Naive thymus-derived CD8-positive, alpha-beta T cell (primary cell): ENCODE data around the gene TAP1. TPM values are rescaled to one million over a fixed set of nuclear protein-coding genes. Genes with fewer than 3 reads are reported as not detected.

Experiments used
- ATAC-seq, 2 donors: fragments of 150-1000 bp; cut with Tn5 transposase in 1 of 2; sonication (Bioruptor Pico), chemical (Tn5 transposase) in 1 of 2; 1 replicate in 1 of 2; 2 replicates in 1 of 2; pipeline ENCODE4 v1.10.0; 2021; ENCODE audit warnings: mild to moderate bottlenecking in 2 of 2, moderate library complexity in 2 of 2
- POLR2A ChIA-PET: fragments of 350-600 bp; sonication (Branson Sonifier 250); formaldehyde crosslinking; loops from one replicate; lab custom pipeline; 2021; ENCODE audit warnings: antibody characterized with exemption; lab: Charles Lee
- DNase-seq, 10 donors: peaks; one replicate each; pipeline versions ENCODE4 v3.0.0 to v3.0.0-alpha.2; 2020 to 2022
- H3K27ac Mint-ChIP-seq, 10 donors: one replicate each; pipeline ENCODE4 v1.8.0; 2020 to 2022; ENCODE audit warnings: mild to moderate bottlenecking in 10 of 10, mixed read lengths in 10 of 10, moderate library complexity in 4 of 10, inconsistent platforms in 1 of 10
- H3K27me3 Mint-ChIP-seq, 5 donors: one replicate each; pipeline ENCODE4 v1.8.0; 2021 to 2022; ENCODE audit warnings: mixed read lengths in 5 of 5
- H3K36me3 Mint-ChIP-seq, 3 donors: one replicate each; pipeline ENCODE4 v1.8.0; 2020 to 2022; ENCODE audit warnings: mixed read lengths in 3 of 3, mild to moderate bottlenecking in 2 of 3, inconsistent platforms in 1 of 3
- H3K4me1 Mint-ChIP-seq, 4 donors: one replicate each; pipeline ENCODE4 v1.8.0; 2021 to 2022; ENCODE audit warnings: mixed read lengths in 4 of 4
- H3K4me3 Mint-ChIP-seq, 10 donors: one replicate each; pipeline ENCODE4 v1.8.0; 2020 to 2022; ENCODE audit warnings: mild to moderate bottlenecking in 10 of 10, mixed read lengths in 10 of 10, moderate library complexity in 6 of 10, inconsistent platforms in 1 of 10
- H3K9me3 Mint-ChIP-seq, 9 donors: one replicate each; pipeline ENCODE4 v1.8.0; 2020 to 2022; ENCODE audit warnings: mixed read lengths in 9 of 9, mild to moderate bottlenecking in 3 of 9, inconsistent platforms in 1 of 9, moderate library complexity in 1 of 9
- polyA plus RNA-seq, 3 donors: library from polyadenylated mRNA; unstranded; fragments of 300-500 nt; fragmentation: Illumina TruSeq; gene quantifications; one replicate each; pipeline ENCODE4 v1.2.3, GENCODE V29; 2021
- total RNA-seq, 8 experiments: library from RNA in 2 of 8; stranded (reverse) in 2 of 8; gene quantifications; one replicate each; pipeline ENCODE4 v1.2.3 and lab custom pipeline; 2021 to 2026

The TAP1 gene
- total and polyA plus RNA-seq, 5 experiments from 2014 or later: 113 to 283 (median 197) TPM

DNA sequence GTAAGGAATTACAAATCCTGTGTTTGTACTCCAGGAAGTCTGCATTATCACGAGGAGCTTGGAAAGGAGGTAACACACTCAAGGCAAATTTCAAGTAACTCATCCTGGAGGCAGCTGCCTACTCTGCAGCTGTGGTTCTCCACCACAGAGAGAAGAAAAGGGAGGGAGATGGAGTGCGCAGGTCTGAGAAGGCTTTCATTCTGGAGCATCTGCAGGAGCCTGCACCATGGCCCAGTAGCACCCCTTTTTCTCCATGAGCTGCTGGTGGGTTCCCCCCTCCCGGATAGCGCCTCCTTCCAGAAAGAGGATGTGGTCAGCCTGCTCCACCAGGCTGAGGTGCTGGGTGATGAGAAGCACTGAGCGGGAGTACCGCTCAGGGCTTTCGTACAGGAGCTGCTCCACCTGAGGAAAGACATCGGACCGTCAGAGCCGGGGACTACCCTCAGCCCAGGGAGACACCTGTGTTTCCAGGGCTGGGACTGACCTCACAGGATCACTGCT is 8.1 kb downstream of the TAP1 start:
- Mint-ChIP-seq H3K9me3 (no peaks in the 10 kb centered on the region), H3K27ac (peak overlapping the region; percentile 98 to 100 (median 100))
- POLR2A ChIA-PET: interaction anchor here (0.6 to 10.6 kb wide), 28 partner anchors 7 to 1305 kb away, joined by 3 to 743 read pairs (median 5); partner anchors contain the start of genes ATF6B, B3GALT4, BRD2 and DXO

DNA sequence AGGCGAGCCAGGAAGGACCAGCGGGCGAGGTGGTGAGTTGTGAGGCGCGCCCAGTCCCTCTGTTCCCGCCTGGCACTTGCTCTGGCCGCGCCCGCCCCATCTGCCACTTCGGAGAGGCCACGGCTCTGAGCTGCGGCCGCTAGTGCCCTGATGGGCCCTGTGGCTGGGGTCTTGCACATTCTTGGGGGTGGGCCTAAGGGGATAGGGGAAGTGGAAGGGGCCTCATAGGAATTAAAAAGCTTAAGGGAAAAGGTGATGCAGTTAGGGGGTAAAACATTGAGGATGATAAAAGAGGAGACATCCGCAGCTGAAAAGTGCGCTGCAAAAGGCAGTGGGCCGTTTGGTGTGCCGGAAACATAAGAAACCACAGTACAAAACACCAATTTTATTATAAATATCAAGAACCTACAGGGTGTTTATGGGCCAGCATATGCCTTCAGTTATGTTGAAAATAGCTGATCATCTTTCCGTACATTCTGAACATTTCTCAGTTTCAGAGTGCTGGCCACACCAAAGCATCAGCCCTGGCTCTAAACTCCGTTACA is 8.6 kb downstream of the TAP1 start:
- H3K9me3 Mint-ChIP-seq: no peaks in the 10 kb centered on the region
- H3K4me1 Mint-ChIP-seq: peaks cover 54 to 88% (median 79%) of the 10 kb centered on the region in 4 donors
- POLR2A ChIA-PET: interaction anchor here (0.6 to 10.6 kb wide), 32 partner anchors 12 to 1912 kb away, joined by 3 to 743 read pairs (median 4); partner anchors contain the start of genes ATF6B, B3GALT4, BRD2 and DXO
- H3K27me3 Mint-ChIP-seq: no peaks in the 10 kb centered on the region
- DNase-seq: peak in 2 of 10 donors; percentile 21 to 69
- peak; percentile 15 to 23 for ATAC-seq
- peak overlapping the region; percentile 92 to 100 (median 98) for H3K4me3 Mint-ChIP-seq
- H3K36me3 Mint-ChIP-seq: peaks cover 44 to 86% (median 74%) of the 10 kb centered on the region in 3 donors
- peak overlapping the region; percentile 98 to 100 (median 100) for H3K27ac Mint-ChIP-seq

More for the DNA sequence above, 8.1 kb downstream of the TAP1 start:
- ATAC-seq (peak; percentile 13 to 18), DNase-seq (peak in 8 of 10 donors; percentile 34 to 62 (median 46))
- H3K27me3 Mint-ChIP-seq: no peaks in the 10 kb centered on the region
- H3K36me3 Mint-ChIP-seq: peaks cover 47 to 86% (median 79%) of the 10 kb centered on the region in 3 donors
- H3K4me1 Mint-ChIP-seq: peaks cover 51 to 88% (median 79%) of the 10 kb centered on the region in 4 donors
- H3K4me3 Mint-ChIP-seq: peak overlapping the region; percentile 92 to 100 (median 98)

DNA sequence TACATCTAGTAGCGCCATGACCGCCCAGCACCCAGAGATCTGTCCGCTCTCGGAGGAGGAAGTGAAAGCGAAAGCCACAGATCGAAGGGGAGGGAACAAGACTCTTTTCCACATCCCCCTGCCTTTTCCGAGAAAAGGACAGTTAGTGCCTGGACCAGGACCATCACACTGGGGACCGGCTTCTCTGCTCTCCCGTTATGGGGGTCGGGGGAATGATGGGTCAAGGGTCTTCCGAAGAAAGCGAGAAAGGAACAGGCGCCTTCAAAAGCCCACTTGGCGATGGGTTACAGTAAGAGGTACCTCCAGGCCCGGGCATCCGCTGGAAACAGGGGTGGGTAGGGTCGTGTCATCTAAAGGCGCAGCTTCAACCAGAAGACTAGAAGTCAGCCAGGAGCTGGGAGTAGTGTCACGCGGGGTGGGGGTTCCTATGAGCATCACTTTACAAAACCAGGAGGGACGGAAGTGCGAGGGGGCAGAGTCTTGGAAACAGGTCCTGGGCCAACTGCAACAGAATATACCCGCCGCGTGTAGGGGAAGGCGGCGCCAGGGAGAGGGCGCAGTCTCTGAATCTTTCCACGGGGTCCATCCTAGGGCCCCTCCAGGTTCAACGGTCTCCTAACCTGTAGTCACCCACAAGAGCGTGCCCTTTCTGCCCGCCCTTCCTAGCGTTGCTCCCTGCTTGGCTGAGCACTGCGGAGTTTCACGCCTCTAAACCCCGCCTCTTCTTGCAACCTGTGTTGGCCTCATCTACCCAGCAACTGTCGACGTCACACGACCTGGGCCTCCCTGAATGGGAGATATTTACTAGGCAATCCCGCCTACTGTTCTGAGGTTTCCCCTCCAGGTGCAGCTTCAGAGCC is 9.3 kb downstream of the TAP1 start, which contains the start of gene PSMB8:
Gene PSMB8 (minus strand): TSS at position 69 of the 860 bp plus-strand sequence. CDS start 51 bp downstream, at position 18.
- Mint-ChIP-seq H3K9me3 (no peaks in the 10 kb centered on the region), H3K4me3 (peak within 1 kb of the TSS; percentile 92 to 100 (median 98)), H3K27me3 (no peaks in the 10 kb centered on the region), H3K27ac (peak within 1 kb of the TSS; percentile 98 to 100 (median 100)), H3K36me3 (peaks cover 44 to 79% (median 69%) of the 10 kb centered on the region in 3 donors), H3K4me1 (peaks cover 54 to 90% (median 81%) of the 10 kb centered on the region in 4 donors)
- POLR2A ChIA-PET: interaction anchor here (0.6 to 10.6 kb wide), 26 partner anchors 12 to 1912 kb away, joined by 3 to 743 read pairs (median 5); partner anchors contain the start of genes B3GALT4, BRD2, GPSM3 and HLA-DMA
- DNase-seq (peak; percentile 85 to 99 (median 98)), ATAC-seq (peak; percentile 74 to 81)

DNA sequence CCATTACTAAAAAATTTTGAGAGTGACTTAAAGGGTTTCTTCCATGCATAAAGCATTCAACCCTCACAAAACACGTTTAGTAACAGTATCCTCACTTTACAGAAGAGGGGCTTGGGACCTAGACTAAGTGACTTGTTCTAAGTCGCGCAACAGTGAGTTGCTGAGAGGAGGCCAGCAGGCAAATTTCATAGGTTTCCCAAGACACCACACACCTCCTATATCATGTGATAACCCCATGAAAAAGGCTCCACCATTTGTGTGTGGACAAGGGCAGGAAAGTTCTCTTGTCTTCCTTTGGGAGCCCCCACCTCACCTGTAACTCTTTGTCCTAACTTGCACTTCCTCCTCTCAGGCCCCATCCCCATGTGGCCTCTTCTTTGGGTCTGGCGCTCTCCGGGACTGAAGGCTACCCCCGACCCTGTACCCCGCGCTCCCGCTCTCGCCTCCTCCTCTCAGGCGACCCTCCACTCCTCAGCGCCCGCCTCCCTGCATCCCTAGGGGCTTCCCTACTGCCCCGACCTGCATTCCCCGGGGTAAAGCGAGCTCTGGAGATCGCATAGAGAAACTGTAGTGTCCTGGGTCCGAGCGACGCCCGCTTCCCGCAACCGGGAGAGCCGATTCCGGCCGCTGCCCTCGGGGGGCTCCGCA is 10.0 kb downstream of the TAP1 start:
- Mint-ChIP-seq H3K27ac (peak overlapping the region; percentile 98 to 100 (median 100)), H3K4me1 (peaks cover 49 to 90% (median 77%) of the 10 kb centered on the region in 4 donors), H3K9me3 (no peaks in the 10 kb centered on the region), H3K36me3 (peaks cover 37 to 72% (median 61%) of the 10 kb centered on the region in 3 donors), H3K27me3 (no peaks in the 10 kb centered on the region), H3K4me3 (peak overlapping the region; percentile 92 to 100 (median 98))
- ATAC-seq: no peak
- POLR2A ChIA-PET: interaction anchor here (0.8 to 10.6 kb wide), 12 partner anchors 7 to 1348 kb away, joined by 3 to 743 read pairs (median 12); partner anchors contain the start of genes BRD2, HLA-DMA, HLA-DMB and PSMB9
- no peak for DNase-seq

DNA sequence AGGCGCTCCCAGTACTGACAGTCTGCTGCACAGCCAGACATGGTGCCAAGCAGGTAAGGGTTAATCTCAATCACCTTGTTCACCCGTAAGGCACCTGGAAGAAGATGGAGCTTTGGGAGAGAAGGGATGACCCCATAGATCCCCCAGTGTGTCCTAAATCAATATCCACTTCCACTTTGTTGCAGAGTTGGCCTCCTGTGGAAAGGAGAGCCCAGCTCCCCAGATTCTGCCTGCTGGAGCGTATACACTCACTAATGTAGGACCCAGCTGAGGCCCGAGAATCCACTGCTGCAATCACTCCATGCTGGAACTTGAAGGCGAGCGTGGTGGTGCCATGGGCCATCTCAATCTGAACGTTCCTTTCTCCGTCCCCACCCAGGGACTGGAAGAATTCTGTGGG is 10.8 kb downstream of the TAP1 start:
- peak overlapping the region; percentile 98 to 100 (median 100) for H3K27ac Mint-ChIP-seq
- DNase-seq (no peak), ATAC-seq (no peak)

DNA sequence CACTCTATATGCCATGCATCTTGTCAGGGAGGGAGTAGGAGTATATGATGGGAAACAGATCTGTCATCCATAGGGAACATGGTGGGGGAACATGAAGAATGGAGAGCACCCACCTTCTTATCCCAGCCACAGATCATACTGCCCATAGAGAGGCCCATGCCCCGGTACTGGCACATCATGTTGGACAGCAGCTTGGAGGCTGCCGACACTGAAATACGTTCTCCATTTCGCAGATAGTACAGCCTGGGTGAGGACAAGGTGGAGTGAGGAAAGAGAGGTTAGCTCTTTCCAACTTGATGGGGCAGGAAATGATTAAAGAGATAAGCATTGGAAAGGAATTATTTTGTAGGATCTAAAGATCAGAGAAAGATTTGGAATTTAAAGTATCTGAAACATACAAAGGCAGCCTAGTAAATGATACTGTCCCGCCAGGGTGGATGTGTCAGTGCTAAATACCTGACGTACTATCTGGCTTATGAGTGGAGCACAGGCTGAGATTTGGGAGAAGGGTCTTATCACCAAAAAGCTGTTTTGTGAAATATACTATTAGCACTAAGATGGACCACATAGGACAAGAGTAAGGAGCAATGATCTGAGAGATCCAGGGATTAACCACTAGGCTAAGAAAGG is 11.4 kb downstream of the TAP1 start:
- DNase-seq (no peak), ATAC-seq (no peak)
- peak overlapping the region; percentile 71 to 100 (median 99) for H3K27ac Mint-ChIP-seq
- H3K4me3 Mint-ChIP-seq: peak overlapping the region; percentile 92 to 100 (median 98)
- H3K27me3 Mint-ChIP-seq: no peaks in the 10 kb centered on the region
- POLR2A ChIA-PET: interaction anchor here (0.5 to 10.6 kb wide), 7 partner anchors 8 to 647 kb away, joined by 3 to 743 read pairs (median 15); partner anchors contain the start of genes BRD2, PSMB9 and TAP1
- H3K9me3 Mint-ChIP-seq: no peaks in the 10 kb centered on the region
- H3K4me1 Mint-ChIP-seq: peaks cover 40 to 83% (median 72%) of the 10 kb centered on the region in 4 donors
- peaks cover 27 to 61% (median 48%) of the 10 kb centered on the region in 3 donors for H3K36me3 Mint-ChIP-seq

More for the DNA sequence above, 10.8 kb downstream of the TAP1 start:
- Mint-ChIP-seq H3K9me3 (no peaks in the 10 kb centered on the region), H3K36me3 (peaks cover 31 to 64% (median 53%) of the 10 kb centered on the region in 3 donors), H3K27me3 (no peaks in the 10 kb centered on the region), H3K4me1 (peaks cover 41 to 83% (median 72%) of the 10 kb centered on the region in 4 donors), H3K4me3 (peak overlapping the region; percentile 92 to 100 (median 98))
- POLR2A ChIA-PET: interaction anchor here (0.5 to 10.6 kb wide), 7 partner anchors 8 to 647 kb away, joined by 3 to 743 read pairs (median 15); partner anchors contain the start of genes BRD2, HLA-DMA, PSMB9 and TAP1

DNA sequence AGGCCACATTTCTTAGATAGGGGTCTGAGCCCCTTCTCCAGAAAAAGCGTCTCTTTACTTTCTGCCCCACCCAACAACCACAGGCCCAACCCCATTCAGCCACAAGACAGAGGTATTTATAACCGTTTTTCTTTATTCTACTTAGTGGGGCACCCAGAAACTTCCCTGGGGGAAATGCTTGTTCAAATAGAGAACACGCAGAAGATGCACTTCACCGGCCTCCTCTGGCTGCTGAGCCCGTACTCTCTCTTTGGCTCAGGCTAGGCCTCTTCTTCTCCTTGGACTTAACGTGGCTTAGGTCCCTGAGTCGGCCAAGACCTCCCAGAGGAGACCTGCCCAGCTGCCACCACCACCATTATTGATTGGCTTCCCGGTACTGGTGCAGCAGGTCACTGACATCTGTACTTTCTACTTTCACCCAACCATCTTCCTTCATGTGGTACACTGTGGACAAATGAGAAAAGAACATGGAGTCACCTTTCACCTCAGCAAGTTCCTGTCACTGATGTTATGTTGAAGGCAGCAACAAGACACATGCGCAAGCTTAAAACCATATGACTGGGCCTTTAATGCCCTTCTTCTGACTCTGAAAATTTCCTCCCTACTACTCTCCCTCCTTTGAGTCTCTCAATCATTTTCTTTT is 12.8 kb downstream of the TAP1 start:
- POLR2A ChIA-PET: interaction anchor here (0.6 to 10.6 kb wide), 6 partner anchors 10 to 569 kb away, joined by 3 to 743 read pairs (median 94); partner anchors contain the start of genes BRD2, PSMB9 and TAP1
- no peaks in the 10 kb centered on the region for H3K27me3 Mint-ChIP-seq
- peak overlapping the region; percentile 41 to 99 (median 94) for H3K4me3 Mint-ChIP-seq
- ATAC-seq (no peak), DNase-seq (peak in 6 of 10 donors; percentile 35 to 56 (median 41))
- no peaks in the 10 kb centered on the region for H3K9me3 Mint-ChIP-seq
- H3K4me1 Mint-ChIP-seq: peaks cover 46 to 83% (median 74%) of the 10 kb centered on the region in 4 donors
- peaks cover 22 to 60% (median 34%) of the 10 kb centered on the region in 3 donors for H3K36me3 Mint-ChIP-seq
- H3K27ac Mint-ChIP-seq: peak overlapping the region; percentile 87 to 100 (median 98)

DNA sequence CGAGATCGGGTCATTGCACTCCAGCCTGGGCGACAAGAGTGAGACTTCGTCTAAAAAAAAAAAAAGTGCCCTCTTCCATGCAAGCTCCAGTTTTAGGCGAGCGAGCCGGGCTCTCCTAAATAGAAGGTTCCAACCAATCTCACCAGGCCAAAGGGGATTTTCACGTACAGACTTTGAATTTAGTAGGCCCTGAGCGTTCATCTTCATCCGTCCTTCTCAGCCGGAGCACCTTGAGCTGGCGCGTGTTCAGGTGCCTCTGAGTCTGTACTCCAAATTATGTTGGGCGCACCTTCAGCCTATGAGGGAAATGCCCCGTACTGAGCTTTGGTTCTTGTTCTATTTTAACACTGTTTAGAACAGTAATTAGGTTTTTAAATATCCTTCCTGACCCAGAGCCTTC is 14.1 kb downstream of the TAP1 start:
- Mint-ChIP-seq H3K9me3 (no peaks in the 10 kb centered on the region), H3K4me3 (peak overlapping the region in 5 of 10 donors; percentile 24 to 99 (median 91)), H3K4me1 (peaks cover 48 to 85% (median 83%) of the 10 kb centered on the region in 4 donors), H3K36me3 (peaks cover 11 to 63% (median 25%) of the 10 kb centered on the region in 3 donors), H3K27ac (peak overlapping the region in 9 of 10 donors; percentile 89 to 100 (median 98)), H3K27me3 (no peaks in the 10 kb centered on the region)
- no peak for DNase-seq
- no peak for ATAC-seq
- POLR2A ChIA-PET: interaction anchor here (0.6 to 10.6 kb wide), 11 partner anchors 11 to 410 kb away, joined by 3 to 743 read pairs (median 11); partner anchors contain the start of genes BRD2, PSMB9 and TAP1

DNA sequence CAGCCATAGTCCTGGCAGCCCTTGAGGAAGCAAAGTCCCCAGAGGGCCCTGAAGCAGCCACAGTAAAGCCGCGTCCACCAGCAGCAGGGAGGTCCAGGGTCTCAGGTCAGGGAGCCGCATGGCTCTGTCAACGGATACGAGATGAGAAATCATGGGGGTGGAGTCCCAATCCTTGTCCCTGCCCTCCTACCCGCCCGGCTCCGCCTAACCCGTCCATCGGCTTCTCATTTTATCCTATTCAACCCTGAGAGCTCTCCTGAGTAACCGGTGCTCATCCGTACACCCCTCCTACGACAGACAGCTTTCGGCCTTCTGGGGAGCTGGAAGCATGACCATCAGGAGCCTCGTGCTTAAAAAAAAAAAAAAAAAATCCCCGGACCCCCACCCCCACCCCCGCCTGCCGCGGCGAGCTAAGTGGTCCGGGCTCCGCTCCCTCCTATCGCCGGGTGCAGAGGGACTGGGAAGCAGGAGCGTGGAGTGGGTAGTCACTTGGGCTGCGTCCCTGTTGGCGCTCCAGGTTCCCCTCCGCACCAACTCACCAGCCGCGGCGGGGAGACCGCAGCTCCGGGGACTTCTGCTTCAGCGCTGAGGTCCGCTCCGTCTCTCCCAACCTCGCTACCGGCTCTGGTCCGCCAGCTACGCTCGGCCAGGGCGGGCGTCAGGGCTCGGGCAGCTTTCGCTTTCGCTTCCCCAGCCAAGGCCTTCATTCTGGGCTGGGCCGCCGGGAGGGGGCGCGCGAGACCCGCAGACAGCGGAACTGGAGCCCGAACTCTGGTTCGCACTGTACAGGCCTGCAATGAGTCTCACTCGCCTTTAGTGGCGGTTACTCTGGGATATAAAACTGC is 15.2 kb downstream of the TAP1 start, which contains the start of gene TAP2:
Gene TAP2 (minus strand): TSS at position 626 of the 845 bp plus-strand sequence. CDS start 506 bp downstream, at position 120.
- Mint-ChIP-seq H3K27ac (peak within 1 kb of the TSS; percentile 84 to 100 (median 98)), H3K27me3 (no peaks in the 10 kb centered on the region), H3K36me3 (peaks cover 13 to 71% (median 21%) of the 10 kb centered on the region in 3 donors), H3K9me3 (no peaks in the 10 kb centered on the region), H3K4me1 (peaks cover 46 to 92% (median 89%) of the 10 kb centered on the region in 4 donors), H3K4me3 (peak within 1 kb of the TSS; percentile 75 to 99 (median 94))
- ATAC-seq: peak; percentile 87 to 93
- POLR2A ChIA-PET: interaction anchor here (0.6 to 10.6 kb wide), 21 partner anchors 8 to 1307 kb away, joined by 3 to 743 read pairs (median 5); partner anchors contain the start of genes BRD2, GRM4, HLA-DOB and PSMB9
- peak; percentile 92 to 99 (median 97) for DNase-seq
